Measurements from ENCODE around the gene SEMA4D.

The SEMA4D gene

DNA sequence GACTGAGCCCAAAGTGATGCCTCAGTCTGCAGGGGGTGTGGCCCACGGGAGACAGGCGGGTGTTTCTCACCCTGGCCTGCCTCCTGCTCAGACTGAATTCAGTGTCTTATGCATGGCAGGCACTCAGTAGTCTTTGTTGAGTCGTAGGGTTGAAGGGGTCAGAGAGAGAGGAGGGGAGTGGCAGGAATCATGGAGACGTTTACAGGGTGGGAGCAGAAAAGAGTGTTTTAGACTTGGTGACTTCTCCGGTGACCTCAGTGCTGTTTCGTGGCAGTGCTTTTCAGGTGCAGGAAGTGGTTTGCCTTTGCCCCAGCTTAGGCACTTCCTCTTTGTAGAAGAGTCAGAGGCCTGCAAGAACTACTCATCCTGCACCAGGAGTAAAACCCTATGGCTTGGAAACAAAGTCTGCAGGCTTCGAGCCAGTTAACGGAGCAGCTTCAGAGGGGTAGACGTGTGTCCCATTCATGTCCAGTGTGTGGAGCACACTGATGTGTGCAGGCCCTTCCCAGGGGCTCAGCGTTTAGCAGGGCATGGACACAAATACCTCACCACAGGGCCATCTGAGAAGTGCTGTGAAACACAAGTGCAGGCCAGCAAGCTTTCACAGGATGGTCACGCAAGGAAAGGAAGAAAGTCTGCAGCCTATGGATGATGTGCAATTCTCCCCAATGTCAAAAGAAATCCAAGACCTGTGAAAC, 24.5 kb upstream of the SEMA4D start:
- TF ChIP-seq MYC (IDR thresholded peaks at IDR 0.05; ENCODE audit: low read depth, low read length) = peak; percentile 61; the same call in 1 of the 2 replicates
- TF ChIP-seq POLR2A (IDR thresholded peaks at IDR 0.05; ENCODE audit: extremely low read depth, insufficient read length) = no peak
- TF ChIP-seq, protein P1, sequence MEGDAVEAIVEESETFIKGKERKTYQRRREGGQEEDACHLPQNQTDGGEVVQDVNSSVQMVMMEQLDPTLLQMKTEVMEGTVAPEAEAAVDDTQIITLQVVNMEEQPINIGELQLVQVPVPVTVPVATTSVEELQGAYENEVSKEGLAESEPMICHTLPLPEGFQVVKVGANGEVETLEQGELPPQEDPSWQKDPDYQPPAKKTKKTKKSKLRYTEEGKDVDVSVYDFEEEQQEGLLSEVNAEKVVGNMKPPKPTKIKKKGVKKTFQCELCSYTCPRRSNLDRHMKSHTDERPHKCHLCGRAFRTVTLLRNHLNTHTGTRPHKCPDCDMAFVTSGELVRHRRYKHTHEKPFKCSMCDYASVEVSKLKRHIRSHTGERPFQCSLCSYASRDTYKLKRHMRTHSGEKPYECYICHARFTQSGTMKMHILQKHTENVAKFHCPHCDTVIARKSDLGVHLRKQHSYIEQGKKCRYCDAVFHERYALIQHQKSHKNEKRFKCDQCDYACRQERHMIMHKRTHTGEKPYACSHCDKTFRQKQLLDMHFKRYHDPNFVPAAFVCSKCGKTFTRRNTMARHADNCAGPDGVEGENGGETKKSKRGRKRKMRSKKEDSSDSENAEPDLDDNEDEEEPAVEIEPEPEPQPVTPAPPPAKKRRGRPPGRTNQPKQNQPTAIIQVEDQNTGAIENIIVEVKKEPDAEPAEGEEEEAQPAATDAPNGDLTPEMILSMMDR (IDR thresholded peaks at IDR 0.05; ENCODE audit: low read depth, low read length) = no peak
- TF ChIP-seq, protein P2, sequence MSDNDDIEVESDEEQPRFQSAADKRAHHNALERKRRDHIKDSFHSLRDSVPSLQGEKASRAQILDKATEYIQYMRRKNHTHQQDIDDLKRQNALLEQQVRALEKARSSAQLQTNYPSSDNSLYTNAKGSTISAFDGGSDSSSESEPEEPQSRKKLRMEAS (IDR thresholded peaks at IDR 0.05; ENCODE audit: low read depth, low read length) = peak; percentile 53
- no peak overlapping the region for H3K4me3 ChIP-seq (ENCODE audit: low read depth, low read length)
- peak; percentile 97 for DNase-seq (ENCODE audit: low read depth)

DNA sequence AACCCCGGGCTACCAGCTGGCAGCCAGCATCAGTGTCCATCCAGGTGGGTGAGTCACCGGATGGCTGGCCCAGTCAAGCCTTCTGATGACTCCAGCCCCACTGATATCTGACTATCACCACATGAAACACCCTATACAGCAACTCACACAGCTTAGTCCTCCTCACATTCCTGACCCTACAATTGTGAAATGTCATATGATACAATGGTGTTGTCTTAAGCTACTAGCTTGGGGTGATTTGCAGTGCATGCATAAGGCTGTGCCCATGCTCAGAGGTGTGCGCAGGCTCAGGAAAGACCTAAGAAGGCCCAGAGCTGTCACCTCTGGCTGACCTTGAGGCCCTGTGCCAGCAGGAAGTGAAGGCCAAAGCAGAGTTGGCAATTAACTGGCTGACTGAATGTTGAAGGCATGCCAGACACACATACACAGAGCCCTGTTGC, 21.5 kb upstream of the SEMA4D start:
- no peak overlapping the region for H3K4me3 ChIP-seq (ENCODE audit: low read depth, low read length)
- no peak for TF ChIP-seq MYC (IDR thresholded peaks at IDR 0.05; ENCODE audit: low read depth, low read length)
- TF ChIP-seq, protein P2 (IDR thresholded peaks at IDR 0.05; ENCODE audit: low read depth, low read length) = no peak
- TF ChIP-seq POLR2A (IDR thresholded peaks at IDR 0.05; ENCODE audit: extremely low read depth, insufficient read length) = no peak
- TF ChIP-seq, protein P1 (IDR thresholded peaks at IDR 0.05; ENCODE audit: low read depth, low read length) = no peak
- no peak for DNase-seq (ENCODE audit: low read depth)

DNA sequence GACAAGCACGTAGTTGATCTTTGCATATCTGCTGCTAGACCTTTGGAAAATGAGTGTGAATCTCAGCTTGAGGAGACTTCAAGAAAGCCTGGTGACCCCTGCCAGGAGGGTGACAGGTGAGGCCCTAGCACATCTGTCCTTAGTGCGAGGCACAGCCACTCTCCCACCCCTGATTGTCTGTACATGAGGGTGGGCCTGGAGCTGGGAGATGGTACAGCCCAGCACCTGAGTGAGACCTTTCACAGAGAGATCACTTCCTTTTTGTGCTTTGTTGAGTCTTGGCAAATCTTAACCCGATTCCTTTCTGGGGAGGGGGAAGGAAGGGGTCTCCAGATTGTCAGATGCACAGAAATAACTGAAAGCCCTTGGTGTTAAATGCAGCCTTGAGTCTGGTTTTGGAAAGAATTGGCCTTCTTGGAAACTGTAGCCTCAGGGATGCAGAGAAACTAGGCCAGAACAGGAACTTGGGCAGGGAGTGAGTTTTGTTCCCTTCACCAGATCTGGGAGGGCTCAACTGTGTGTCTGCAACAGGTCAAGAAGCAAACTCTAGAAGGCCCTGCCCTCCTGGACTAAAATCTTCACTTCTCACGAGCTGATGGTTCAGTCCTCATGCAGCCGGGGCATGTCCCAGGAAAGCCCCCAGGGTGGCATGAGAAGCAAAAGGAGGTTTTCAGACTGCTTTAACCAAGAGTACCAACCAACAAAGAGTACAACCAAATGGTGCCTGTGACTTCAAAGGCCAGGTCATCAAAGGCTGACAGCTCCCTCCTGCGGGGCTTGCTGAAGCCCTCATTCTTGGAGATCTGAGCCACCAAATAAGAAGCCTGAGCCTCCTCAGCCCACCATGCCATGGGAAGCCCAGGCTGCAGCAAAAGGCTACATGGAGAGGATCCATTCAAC, 20.8 kb upstream of the SEMA4D start:
- no peak overlapping the region for H3K4me3 ChIP-seq (ENCODE audit: low read depth, low read length)
- TF ChIP-seq, protein P1 (IDR thresholded peaks at IDR 0.05; ENCODE audit: low read depth, low read length) = no peak
- TF ChIP-seq, protein P2 (IDR thresholded peaks at IDR 0.05; ENCODE audit: low read depth, low read length) = no peak
- TF ChIP-seq POLR2A (IDR thresholded peaks at IDR 0.05; ENCODE audit: extremely low read depth, insufficient read length) (no peak), MYC (IDR thresholded peaks at IDR 0.05; ENCODE audit: low read depth, low read length) (no peak)
- no peak for DNase-seq (ENCODE audit: low read depth)

DNA sequence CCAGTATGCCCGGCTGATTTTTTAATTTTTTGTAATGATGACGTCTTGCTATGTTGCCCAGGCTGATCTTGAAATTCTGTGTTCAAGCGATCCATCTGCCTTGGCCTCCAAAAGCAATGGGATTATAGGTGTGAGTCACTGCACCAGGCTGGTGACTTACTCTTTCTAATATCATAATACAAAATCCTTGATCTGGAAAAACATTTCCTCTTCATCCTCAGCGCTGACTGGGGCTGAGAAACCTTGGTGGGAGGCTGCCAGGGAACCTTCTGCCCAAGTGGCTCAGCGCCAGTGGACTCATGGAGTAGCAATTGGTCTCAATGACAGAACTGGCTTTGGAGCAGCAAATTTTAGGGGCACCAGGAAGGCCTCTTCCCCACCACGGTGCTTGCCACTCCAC, 17.5 kb upstream of the SEMA4D start:
- no peak for DNase-seq (ENCODE audit: low read depth)
- TF ChIP-seq POLR2A (IDR thresholded peaks at IDR 0.05; ENCODE audit: extremely low read depth, insufficient read length) (no peak), MYC (IDR thresholded peaks at IDR 0.05; ENCODE audit: low read depth, low read length) (no peak)
- TF ChIP-seq, protein P1 (IDR thresholded peaks at IDR 0.05; ENCODE audit: low read depth, low read length) = no peak
- no peak overlapping the region for H3K4me3 ChIP-seq (ENCODE audit: low read depth, low read length)

DNA sequence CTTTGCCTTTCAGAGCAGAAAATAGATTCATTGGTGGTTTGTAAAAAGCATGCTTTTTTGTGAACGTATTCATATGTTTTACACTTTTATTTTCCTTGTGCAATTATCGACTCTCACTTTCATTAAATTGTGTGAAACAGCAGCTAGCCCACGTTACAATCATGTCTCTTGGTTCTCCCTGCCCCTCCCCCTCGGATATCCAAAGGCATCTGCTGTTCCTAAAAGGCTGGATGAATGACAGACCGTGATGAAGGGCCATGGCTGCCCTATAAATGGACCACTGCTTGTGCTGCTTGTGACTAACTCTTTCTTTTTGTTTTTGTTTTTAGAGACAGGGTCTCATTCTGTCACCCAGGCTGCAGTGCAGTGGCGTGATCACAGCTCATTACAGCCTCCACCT, 17.0 kb upstream of the SEMA4D start:
- H3K4me3 ChIP-seq (ENCODE audit: low read depth, low read length) = no peak overlapping the region
- TF ChIP-seq, protein P2 (IDR thresholded peaks at IDR 0.05; ENCODE audit: low read depth, low read length) = no peak
- TF ChIP-seq, protein P1 (IDR thresholded peaks at IDR 0.05; ENCODE audit: low read depth, low read length) = no peak
- TF ChIP-seq POLR2A (IDR thresholded peaks at IDR 0.05; ENCODE audit: extremely low read depth, insufficient read length) (no peak), MYC (IDR thresholded peaks at IDR 0.05; ENCODE audit: low read depth, low read length) (no peak)
- DNase-seq (ENCODE audit: low read depth) = no peak

Data from NB4 (cell line).